ENCODE measurements around the gene KCNQ4. TPM values are rescaled to one million over a fixed set of nuclear protein-coding genes. Genes with fewer than 3 reads are reported as not detected.

KCNQ4 gene
- total and polyA plus RNA-seq, 2 of the 13 experiments (the other 11 are each of a cell fraction or from before 2014, with no cell fraction given), result 0.02 to 0.09 TPM

GRCh38 chr1:40841602-40842001 lies 58.0 kb downstream of the KCNQ4 start:
- Histone ChIP-seq H3K36me3 (replicated peaks in 1 of 2; ENCODE audit: control insufficient read depth in 1 of 2, insufficient read depth in 2 of 2, low read length in 2 of 2) (no peaks in the 10 kb centered on the region), H3K9me3 (ENCODE audit: low read length) (no peaks in the 10 kb centered on the region; the same call in 1 of the 2 replicates), H3K27me3 (ENCODE audit: control insufficient read depth in 1 of 2, insufficient read depth in 2 of 2, low read length in 2 of 2) (peaks cover 0 to 6% of the 10 kb centered on the region in 2 experiments; a peak in 1 of 5 replicates), H3K27ac (ENCODE audit: extremely low read length, insufficient read depth, low read length) (no peak overlapping the region), H2AFZ (ENCODE audit: low read length) (no peak overlapping the region), H3K9ac (ENCODE audit: insufficient read depth, low read depth, low read length) (no peak overlapping the region), H3K4me3 (replicated peaks in 1 of 3; ENCODE audit: insufficient read depth in 1 of 3, low read depth in 2 of 3, low read length in 3 of 3) (no peak overlapping the region), H3K4me1 (ENCODE audit: insufficient read depth, low read length) (0 out of 2 replicates have a peak, but pooled peaks cover 10% of the 10 kb centered on the region), H3K79me2 (ENCODE audit: insufficient read depth, low read length) (no peaks in the 10 kb centered on the region), H3K4me2 (ENCODE audit: low read depth, low read length) (no peak overlapping the region), H4K20me1 (ENCODE audit: insufficient read depth, low read length) (no peaks in the 10 kb centered on the region)
- 77% methylated on average over 7 of the region's 7 CpGs for WGBS (ENCODE audit: low lambda C conversion rate)
- in situ Hi-C loops (cut with HindIII; ENCODE audit: extremely low pct_ligation_motif_present, low pct_unique_long_range_greater_than_20kb), result no loop called here
- ChIA-PET POLR2A (no interaction called here), CTCF (ENCODE audit: low intra/inter-chr PET ratio, low total read pairs) (no interaction called here)
- no peak for FAIRE-seq
- no peak for DNase-seq (ENCODE audit: low spot score)
- ATAC-seq, result no peak
- no TSS peak for BruUV-seq (replicated peaks)
- intact Hi-C loops (cut with micrococcal nuclease; ENCODE audit: unreplicated experiment), result loop anchor here (10.0 kb wide), 1 partner anchor 47 kb away; no protein-coding TSS in a partner anchor
- TF ChIP-seq ARID3A (IDR thresholded peaks at IDR 0.05; ENCODE audit: low read depth, low read length) (no peak), ZNF543 (CRISPR knock-in tag; IDR thresholded peaks at IDR 0.05) (no peak), ZBTB7A (CRISPR knock-in tag; IDR thresholded peaks at IDR 0.05) (no peak), TAF1 (CRISPR knock-in tag; IDR thresholded peaks at IDR 0.05) (no peak), ZMYM4 (CRISPR knock-in tag; IDR thresholded peaks at IDR 0.05) (no peak), SAP130 (CRISPR knock-in tag; IDR thresholded peaks at IDR 0.05; ENCODE audit: low read depth) (no peak), MIER2 (CRISPR knock-in tag; IDR thresholded peaks at IDR 0.05) (no peak), NFIB (CRISPR knock-in tag; IDR thresholded peaks at IDR 0.05; ENCODE audit: borderline replicate concordance) (no peak), NFYB (CRISPR knock-in tag; IDR thresholded peaks at IDR 0.05) (no peak), CHCHD3 (CRISPR knock-in tag; IDR thresholded peaks at IDR 0.05) (no peak), REPIN1 (CRISPR knock-in tag; IDR thresholded peaks at IDR 0.05; ENCODE audit: borderline replicate concordance, low read depth) (no peak)
- TF ChIP-seq, protein P1, sequence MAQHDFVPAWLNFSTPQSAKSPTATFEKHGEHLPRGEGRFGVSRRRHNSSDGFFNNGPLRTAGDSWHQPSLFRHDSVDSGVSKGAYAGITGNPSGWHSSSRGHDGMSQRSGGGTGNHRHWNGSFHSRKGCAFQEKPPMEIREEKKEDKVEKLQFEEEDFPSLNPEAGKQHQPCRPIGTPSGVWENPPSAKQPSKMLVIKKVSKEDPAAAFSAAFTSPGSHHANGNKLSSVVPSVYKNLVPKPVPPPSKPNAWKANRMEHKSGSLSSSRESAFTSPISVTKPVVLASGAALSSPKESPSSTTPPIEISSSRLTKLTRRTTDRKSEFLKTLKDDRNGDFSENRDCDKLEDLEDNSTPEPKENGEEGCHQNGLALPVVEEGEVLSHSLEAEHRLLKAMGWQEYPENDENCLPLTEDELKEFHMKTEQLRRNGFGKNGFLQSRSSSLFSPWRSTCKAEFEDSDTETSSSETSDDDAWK (CRISPR knock-in tag; IDR thresholded peaks at IDR 0.05), result no peak
- TF ChIP-seq, protein P2, sequence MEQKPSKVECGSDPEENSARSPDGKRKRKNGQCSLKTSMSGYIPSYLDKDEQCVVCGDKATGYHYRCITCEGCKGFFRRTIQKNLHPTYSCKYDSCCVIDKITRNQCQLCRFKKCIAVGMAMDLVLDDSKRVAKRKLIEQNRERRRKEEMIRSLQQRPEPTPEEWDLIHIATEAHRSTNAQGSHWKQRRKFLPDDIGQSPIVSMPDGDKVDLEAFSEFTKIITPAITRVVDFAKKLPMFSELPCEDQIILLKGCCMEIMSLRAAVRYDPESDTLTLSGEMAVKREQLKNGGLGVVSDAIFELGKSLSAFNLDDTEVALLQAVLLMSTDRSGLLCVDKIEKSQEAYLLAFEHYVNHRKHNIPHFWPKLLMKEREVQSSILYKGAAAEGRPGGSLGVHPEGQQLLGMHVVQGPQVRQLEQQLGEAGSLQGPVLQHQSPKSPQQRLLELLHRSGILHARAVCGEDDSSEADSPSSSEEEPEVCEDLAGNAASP (CRISPR knock-in tag; IDR thresholded peaks at IDR 0.05; ENCODE audit: borderline replicate concordance), result no peak
- TF ChIP-seq, protein P3, sequence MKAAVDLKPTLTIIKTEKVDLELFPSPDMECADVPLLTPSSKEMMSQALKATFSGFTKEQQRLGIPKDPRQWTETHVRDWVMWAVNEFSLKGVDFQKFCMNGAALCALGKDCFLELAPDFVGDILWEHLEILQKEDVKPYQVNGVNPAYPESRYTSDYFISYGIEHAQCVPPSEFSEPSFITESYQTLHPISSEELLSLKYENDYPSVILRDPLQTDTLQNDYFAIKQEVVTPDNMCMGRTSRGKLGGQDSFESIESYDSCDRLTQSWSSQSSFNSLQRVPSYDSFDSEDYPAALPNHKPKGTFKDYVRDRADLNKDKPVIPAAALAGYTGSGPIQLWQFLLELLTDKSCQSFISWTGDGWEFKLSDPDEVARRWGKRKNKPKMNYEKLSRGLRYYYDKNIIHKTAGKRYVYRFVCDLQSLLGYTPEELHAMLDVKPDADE (CRISPR knock-in tag; IDR thresholded peaks at IDR 0.05), result no peak
- TF ChIP-seq, protein P4, sequence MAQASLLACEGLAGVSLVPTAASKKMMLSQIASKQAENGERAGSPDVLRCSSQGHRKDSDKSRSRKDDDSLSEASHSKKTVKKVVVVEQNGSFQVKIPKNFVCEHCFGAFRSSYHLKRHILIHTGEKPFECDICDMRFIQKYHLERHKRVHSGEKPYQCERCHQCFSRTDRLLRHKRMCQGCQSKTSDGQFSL (CRISPR knock-in tag; IDR thresholded peaks at IDR 0.05), result no peak
- TF ChIP-seq, protein P5, sequence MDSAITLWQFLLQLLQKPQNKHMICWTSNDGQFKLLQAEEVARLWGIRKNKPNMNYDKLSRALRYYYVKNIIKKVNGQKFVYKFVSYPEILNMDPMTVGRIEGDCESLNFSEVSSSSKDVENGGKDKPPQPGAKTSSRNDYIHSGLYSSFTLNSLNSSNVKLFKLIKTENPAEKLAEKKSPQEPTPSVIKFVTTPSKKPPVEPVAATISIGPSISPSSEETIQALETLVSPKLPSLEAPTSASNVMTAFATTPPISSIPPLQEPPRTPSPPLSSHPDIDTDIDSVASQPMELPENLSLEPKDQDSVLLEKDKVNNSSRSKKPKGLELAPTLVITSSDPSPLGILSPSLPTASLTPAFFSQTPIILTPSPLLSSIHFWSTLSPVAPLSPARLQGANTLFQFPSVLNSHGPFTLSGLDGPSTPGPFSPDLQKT (CRISPR knock-in tag; IDR thresholded peaks at IDR 0.05; ENCODE audit: borderline replicate concordance), result no peak
- TF ChIP-seq, protein P6, sequence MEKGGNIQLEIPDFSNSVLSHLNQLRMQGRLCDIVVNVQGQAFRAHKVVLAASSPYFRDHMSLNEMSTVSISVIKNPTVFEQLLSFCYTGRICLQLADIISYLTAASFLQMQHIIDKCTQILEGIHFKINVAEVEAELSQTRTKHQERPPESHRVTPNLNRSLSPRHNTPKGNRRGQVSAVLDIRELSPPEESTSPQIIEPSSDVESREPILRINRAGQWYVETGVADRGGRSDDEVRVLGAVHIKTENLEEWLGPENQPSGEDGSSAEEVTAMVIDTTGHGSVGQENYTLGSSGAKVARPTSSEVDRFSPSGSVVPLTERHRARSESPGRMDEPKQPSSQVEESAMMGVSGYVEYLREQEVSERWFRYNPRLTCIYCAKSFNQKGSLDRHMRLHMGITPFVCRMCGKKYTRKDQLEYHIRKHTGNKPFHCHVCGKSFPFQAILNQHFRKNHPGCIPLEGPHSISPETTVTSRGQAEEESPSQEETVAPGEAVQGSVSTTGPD (CRISPR knock-in tag; IDR thresholded peaks at IDR 0.05), result no peak

Data from HepG2 (cell line).